Common myeloid progenitor, CD34-positive (primary cell): Measurements from ENCODE around the gene CRTC3.
"Not testable (repeated sequence)": the region's sequence is repeated elsewhere in the genome, so short reads cannot be mapped to it uniquely, and the experiment has no call there.

ENCODE experiments used
- CTCF ChIA-PET: fragments of 350-600 bp; sonication (Branson Sonifier 250); formaldehyde crosslinking; loops from one replicate; lab custom pipeline; 2021; ENCODE audit warnings: antibody characterized with exemption; lab: Charles Lee
- POLR2A ChIA-PET: fragments of 350-600 bp; sonication (Branson Sonifier 250); formaldehyde crosslinking; loops from one replicate; lab custom pipeline; 2021; ENCODE audit warnings: antibody characterized with exemption; lab: Charles Lee
- DNase-seq, 3 donors: peaks; one replicate each; pipeline versions ENCODE4 v3.0.0 to v3.0.0-alpha.2; 2013
- H3K27ac ChIP-seq, 2 experiments: 1 replicate in 1 of 2; 2 replicates in 1 of 2; pipeline ENCODE4 v1.7.0; 2013; ENCODE audit warnings: inconsistent platforms in 2 of 2, low read length in 2 of 2, mild to moderate bottlenecking in 2 of 2, low read depth in 1 of 2, moderate library complexity in 1 of 2; ENCODE audit not compliant: severe bottlenecking in 2 of 2, insufficient read depth in 1 of 2, poor library complexity in 1 of 2
- H3K27me3 ChIP-seq, 5 experiments: replicated peaks in 2 of 5; 1 replicate in 3 of 5; 2 replicates in 2 of 5; pipeline versions ENCODE4 v1.6.1 to v1.7.0; 2013; ENCODE audit warnings: low read length in 4 of 5, mild to moderate bottlenecking in 2 of 5, moderate library complexity in 2 of 5, inconsistent platforms in 1 of 5; ENCODE audit not compliant: insufficient read depth in 5 of 5, control insufficient read depth in 4 of 5
- H3K36me3 ChIP-seq, 4 experiments: 1 replicate in 2 of 4; 2 replicates in 2 of 4; pipeline versions ENCODE4 v1.6.1 to v1.7.0; 2013; ENCODE audit warnings: low read length in 3 of 4, control low read depth in 1 of 4, mild to moderate bottlenecking in 1 of 4; ENCODE audit not compliant: control insufficient read depth in 4 of 4, insufficient read depth in 4 of 4
- H3K4me1 ChIP-seq, 4 experiments: 1 replicate in 3 of 4; 2 replicates in 1 of 4; pipeline versions ENCODE4 v1.6.1 to v1.7.1; 2013; ENCODE audit warnings: low read length in 3 of 4, mild to moderate bottlenecking in 3 of 4, control low read depth in 1 of 4, inconsistent platforms in 1 of 4, moderate library complexity in 1 of 4; ENCODE audit not compliant: control insufficient read depth in 4 of 4, insufficient read depth in 4 of 4; ENCODE audit errors: control extremely low read depth in 1 of 4
- H3K4me3 ChIP-seq, 7 experiments: 1 replicate in 4 of 7; 2 replicates in 3 of 7; pipeline versions ENCODE4 v1.5.1 to v1.7.0; 2013; ENCODE audit warnings: mild to moderate bottlenecking in 7 of 7, low read length in 6 of 7, moderate library complexity in 6 of 7, inconsistent platforms in 2 of 7, low read depth in 2 of 7, control low read depth in 1 of 7; ENCODE audit not compliant: insufficient read depth in 4 of 7, control insufficient read depth in 1 of 7; ENCODE audit errors: extremely low read depth in 1 of 7
- H3K9me3 ChIP-seq, 5 experiments: 1 replicate in 4 of 5; 2 replicates in 1 of 5; pipeline versions ENCODE4 v1.6.1 to v1.7.1; 2013; ENCODE audit warnings: low read length in 4 of 5, mild to moderate bottlenecking in 2 of 5, inconsistent platforms in 1 of 5, low read depth in 1 of 5, moderate library complexity in 1 of 5; ENCODE audit not compliant: control insufficient read depth in 4 of 5, insufficient read depth in 2 of 5; ENCODE audit errors: control extremely low read depth in 1 of 5
- WGBS: methylation state at CpG from one replicate; pipeline ENCODE4 v1.1.5; 2013; ENCODE audit not compliant: insufficient coverage; 5-methylcytosine and 5-hydroxymethylcytosine counted together

The CRTC3 gene

GRCh38 chr15:90683876-90684275 is 154.2 kb downstream of the CRTC3 start:
- no peak overlapping the region for H3K4me3 ChIP-seq
- POLR2A ChIA-PET: no interaction called here
- H3K27me3 ChIP-seq: no peaks in the 10 kb centered on the region
- no peak for DNase-seq
- H3K9me3 ChIP-seq: no peaks in the 10 kb centered on the region
- 94% methylated on average over 2 of the region's 4 CpGs for WGBS
- H3K4me1 ChIP-seq: peaks cover 8 to 48% (median 26%) of the 10 kb centered on the region in 4 experiments
- no peaks in the 10 kb centered on the region for H3K36me3 ChIP-seq
- CTCF ChIA-PET: interaction anchor here (1.1 to 1.9 kb wide), 2 partner anchors 36 to 201 kb away, joined by 3 to 4 read pairs; partner anchors contain the start of gene FES
- no peak overlapping the region for H3K27ac ChIP-seq

- 100% methylated on average over 3 of the region's 5 CpGs for WGBS
- CTCF ChIA-PET: interaction anchor here (1.1 to 1.9 kb wide), 2 partner anchors 36 to 201 kb away, joined by 3 to 4 read pairs; partner anchors contain the start of gene FES
- Histone ChIP-seq H3K4me3 (no peak overlapping the region), H3K27ac (no peak overlapping the region), H3K9me3 (no peaks in the 10 kb centered on the region), H3K36me3 (no peaks in the 10 kb centered on the region), H3K4me1 (peaks cover 8 to 48% (median 26%) of the 10 kb centered on the region in 4 experiments), H3K27me3 (no peaks in the 10 kb centered on the region)
- POLR2A ChIA-PET: no interaction called here
- DNase-seq: no peak
Observed at GRCh38 chr15:90684281-90684680, 154.6 kb downstream of the CRTC3 start.

- peak; percentile 70 to 93 (median 91) for DNase-seq
- ChIA-PET POLR2A (interaction anchor here (0.6 to 1.8 kb wide), 2 partner anchors 26 to 51 kb away, joined by 3 to 4 read pairs; no protein-coding TSS in a partner anchor), CTCF (interaction anchor here (0.8 to 1.9 kb wide), 7 partner anchors 15 to 239 kb away, joined by 3 to 7 read pairs (median 3); partner anchors contain the start of gene FES)
- H3K36me3 ChIP-seq: no peaks in the 10 kb centered on the region
- peak overlapping the region; percentile 72 to 87 for H3K27ac ChIP-seq
- H3K9me3 ChIP-seq: no peaks in the 10 kb centered on the region
- H3K4me1 ChIP-seq: peaks cover 8 to 49% (median 26%) of the 10 kb centered on the region in 4 experiments
- H3K27me3 ChIP-seq: no peaks in the 10 kb centered on the region
- 45% methylated on average over 9 of the region's 11 CpGs for WGBS
- peak overlapping the region in 3 of 7 experiments; percentile 12 to 34 (median 19) for H3K4me3 ChIP-seq
Observed at GRCh38 chr15:90685591-90686434, 156.1 kb downstream of the CRTC3 start.

DNA sequence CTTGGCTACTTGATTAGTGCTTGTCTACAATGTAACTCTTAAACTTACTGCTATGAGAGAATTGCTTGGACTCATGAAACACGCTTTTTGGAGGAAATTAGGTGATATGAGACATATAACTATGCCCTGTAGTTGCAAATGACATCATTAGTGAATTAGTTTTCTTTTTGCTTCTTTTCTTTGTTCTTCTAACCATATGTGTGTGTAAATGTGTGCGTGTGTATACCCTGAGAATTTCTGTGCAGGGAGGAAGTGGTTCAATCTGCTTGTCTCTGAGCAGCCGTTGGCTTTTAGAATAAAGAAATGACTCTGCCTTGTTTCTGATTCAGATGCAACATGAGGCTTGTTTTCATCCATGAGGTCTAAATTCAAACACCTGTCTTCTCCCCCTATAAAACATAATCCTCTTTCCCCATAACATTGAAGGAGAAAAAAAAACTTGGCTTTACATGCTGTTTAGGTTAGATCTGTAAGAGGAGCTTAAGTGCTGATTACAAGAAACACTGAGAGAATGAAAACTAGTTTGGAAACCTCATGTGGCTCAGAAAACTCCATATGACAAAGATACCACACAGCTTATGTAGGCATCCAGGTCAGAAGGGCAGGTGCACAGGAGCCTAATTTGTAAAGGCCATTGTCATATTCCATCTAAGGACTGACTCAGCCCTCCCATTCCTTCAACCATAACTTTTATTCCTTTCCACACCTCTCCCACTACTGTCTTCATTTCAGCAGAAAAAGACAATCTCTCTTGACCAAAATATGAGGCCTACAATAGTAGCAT is 156.9 kb downstream of the CRTC3 start:
- Histone ChIP-seq H3K36me3 (no peaks in the 10 kb centered on the region), H3K4me1 (peaks cover 8 to 54% (median 30%) of the 10 kb centered on the region in 4 experiments), H3K9me3 (no peaks in the 10 kb centered on the region), H3K27ac (peak overlapping the region; percentile 72 to 87), H3K27me3 (no peaks in the 10 kb centered on the region), H3K4me3 (peak overlapping the region in 1 of 7 experiments; percentile 1)
- POLR2A ChIA-PET: interaction anchor here (0.5 to 1.8 kb wide), 2 partner anchors 27 to 867 kb away, joined by 3 to 4 read pairs; no protein-coding TSS in a partner anchor
- WGBS: no CpG with 5 or more reads among the region's 3 CpGs
- peak; percentile 79 to 98 (median 96) for DNase-seq
- CTCF ChIA-PET: interaction anchor here (0.7 to 1.8 kb wide), 6 partner anchors 15 to 91 kb away, joined by 3 to 7 read pairs (median 4); no protein-coding TSS in a partner anchor

- H3K36me3 ChIP-seq, H3K27ac ChIP-seq, H3K4me3 ChIP-seq, H3K9me3 ChIP-seq, H3K27me3 ChIP-seq, DNase-seq: not testable (repeated sequence)
- ChIA-PET CTCF (interaction anchor here (1.0 to 1.2 kb wide), 2 partner anchors 20 to 42 kb away, joined by 3 to 4 read pairs; no protein-coding TSS in a partner anchor), POLR2A (interaction anchor here (0.6 kb wide), 1 partner anchor 22 kb away, joined by 3 read pairs; no protein-coding TSS in a partner anchor)
- H3K4me1 ChIP-seq: peaks cover 8 to 57% (median 35%) of the 10 kb centered on the region in 4 experiments
- 60% methylated on average over 1 of the region's 6 CpGs for WGBS
Observed at GRCh38 chr15:90689326-90689961, 159.7 kb downstream of the CRTC3 start.

- 100% methylated on average over 2 of the region's 2 CpGs for WGBS
- Histone ChIP-seq H3K36me3 (no peaks in the 10 kb centered on the region), H3K9me3 (no peaks in the 10 kb centered on the region), H3K27me3 (no peaks in the 10 kb centered on the region), H3K4me3 (no peak overlapping the region), H3K27ac (no peak overlapping the region), H3K4me1 (peaks cover 8 to 46% (median 30%) of the 10 kb centered on the region in 4 experiments)
- CTCF ChIA-PET: no interaction called here
- POLR2A ChIA-PET: no interaction called here
- DNase-seq: no peak
Observed at GRCh38 chr15:90690585-90690984, 160.9 kb downstream of the CRTC3 start.
